ENCODE measurements around the gene MIPEP. TPM values are rescaled to one million over a fixed set of nuclear protein-coding genes. Genes with fewer than 3 reads are reported as not detected.

The MIPEP gene
- total RNA-seq, 1 experiment from 2014 or later: 22.5 TPM

GRCh38 chr13:23686948-23687347 is 202.3 kb downstream of the MIPEP start:
- Histone ChIP-seq H3K36me3 (replicated peaks; ENCODE audit: control insufficient read depth, insufficient read depth, low read length) (no peaks in the 10 kb centered on the region), H3K4me3 (ENCODE audit: insufficient read depth, low read depth, low read length) (no peak overlapping the region), H3K27me3 (ENCODE audit: control insufficient read depth, insufficient read depth, low read length) (no peaks in the 10 kb centered on the region)
- no peak for DNase-seq

GRCh38 chr13:23685416-23685815 is 203.8 kb downstream of the MIPEP start:
- Histone ChIP-seq H3K4me3 (ENCODE audit: insufficient read depth, low read depth, low read length) (no peak overlapping the region), H3K27me3 (ENCODE audit: control insufficient read depth, insufficient read depth, low read length) (no peaks in the 10 kb centered on the region), H3K36me3 (replicated peaks; ENCODE audit: control insufficient read depth, insufficient read depth, low read length) (no peaks in the 10 kb centered on the region)
- DNase-seq: no peak

GRCh38 chr13:23684647-23685046 is 204.6 kb downstream of the MIPEP start:
- Histone ChIP-seq H3K4me3 (ENCODE audit: insufficient read depth, low read depth, low read length) (no peak overlapping the region), H3K36me3 (replicated peaks; ENCODE audit: control insufficient read depth, insufficient read depth, low read length) (no peaks in the 10 kb centered on the region), H3K27me3 (ENCODE audit: control insufficient read depth, insufficient read depth, low read length) (no peaks in the 10 kb centered on the region)
- no peak for DNase-seq

DNA sequence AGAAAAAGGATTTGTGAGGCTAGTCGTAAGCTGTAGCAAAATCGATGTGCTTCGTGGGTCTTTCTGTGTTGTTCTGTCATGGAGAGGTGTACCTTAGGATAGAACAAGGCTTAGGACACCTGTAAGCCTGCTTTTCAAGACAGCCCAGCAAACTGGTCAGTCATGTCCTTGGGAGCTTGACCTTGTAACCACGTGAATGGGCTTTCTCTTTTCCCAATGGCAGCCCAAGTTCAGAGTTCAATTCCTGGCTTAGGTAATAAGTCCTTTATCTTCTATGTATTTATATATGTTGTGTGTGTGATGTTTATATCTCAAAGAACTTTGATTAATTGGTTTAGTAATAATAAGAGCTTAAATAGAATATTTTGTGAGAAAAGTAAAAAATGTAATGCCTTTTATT is 206.1 kb downstream of the MIPEP start:
- Histone ChIP-seq H3K36me3 (replicated peaks; ENCODE audit: control insufficient read depth, insufficient read depth, low read length) (no peaks in the 10 kb centered on the region), H3K4me3 (ENCODE audit: insufficient read depth, low read depth, low read length) (no peak overlapping the region), H3K27me3 (ENCODE audit: control insufficient read depth, insufficient read depth, low read length) (no peaks in the 10 kb centered on the region)
- no peak for DNase-seq

- Histone ChIP-seq H3K4me3 (ENCODE audit: insufficient read depth, low read depth, low read length) (no peak overlapping the region), H3K27me3 (ENCODE audit: control insufficient read depth, insufficient read depth, low read length) (no peaks in the 10 kb centered on the region), H3K36me3 (replicated peaks; ENCODE audit: control insufficient read depth, insufficient read depth, low read length) (no peaks in the 10 kb centered on the region)
- DNase-seq: no peak
Observed at GRCh38 chr13:23680845-23681669, 208.1 kb downstream of the MIPEP start.

Other genes starting within 250 kb of the MIPEP start
- not detected in 2 replicates for gene C1QTNF9B, start 8.1 kb upstream of the MIPEP start, total RNA-seq (2014; rRNA removed; shearing (Covaris generic))

Measured in H7 (cell line).